ENCODE results near the gene SLX9. TPM values are rescaled to one million over a fixed set of nuclear protein-coding genes. Genes with fewer than 3 reads are reported as not detected.

SLX9 gene
- total and polyA plus RNA-seq, 2 experiments from 2014 or later, result 24.7 to 31.2 TPM

GRCh38 chr21:44970766-44971671 lies 31.2 kb downstream of the SLX9 start:
- Histone ChIP-seq H3K27me3 (no peaks in the 10 kb centered on the region), H3K9me3 (ENCODE audit: low read depth) (no peaks in the 10 kb centered on the region), H3K36me3 (no peaks in the 10 kb centered on the region), H3K27ac (no peak overlapping the region), H3K4me3 (no peak overlapping the region), H3K4me1 (ENCODE audit: low read depth) (peaks cover 10% of the 10 kb centered on the region)
- DNase-seq (ENCODE audit: low read depth in 1 of 2, low spot score in 1 of 2), result no peak
- TF ChIP-seq, protein P1, sequence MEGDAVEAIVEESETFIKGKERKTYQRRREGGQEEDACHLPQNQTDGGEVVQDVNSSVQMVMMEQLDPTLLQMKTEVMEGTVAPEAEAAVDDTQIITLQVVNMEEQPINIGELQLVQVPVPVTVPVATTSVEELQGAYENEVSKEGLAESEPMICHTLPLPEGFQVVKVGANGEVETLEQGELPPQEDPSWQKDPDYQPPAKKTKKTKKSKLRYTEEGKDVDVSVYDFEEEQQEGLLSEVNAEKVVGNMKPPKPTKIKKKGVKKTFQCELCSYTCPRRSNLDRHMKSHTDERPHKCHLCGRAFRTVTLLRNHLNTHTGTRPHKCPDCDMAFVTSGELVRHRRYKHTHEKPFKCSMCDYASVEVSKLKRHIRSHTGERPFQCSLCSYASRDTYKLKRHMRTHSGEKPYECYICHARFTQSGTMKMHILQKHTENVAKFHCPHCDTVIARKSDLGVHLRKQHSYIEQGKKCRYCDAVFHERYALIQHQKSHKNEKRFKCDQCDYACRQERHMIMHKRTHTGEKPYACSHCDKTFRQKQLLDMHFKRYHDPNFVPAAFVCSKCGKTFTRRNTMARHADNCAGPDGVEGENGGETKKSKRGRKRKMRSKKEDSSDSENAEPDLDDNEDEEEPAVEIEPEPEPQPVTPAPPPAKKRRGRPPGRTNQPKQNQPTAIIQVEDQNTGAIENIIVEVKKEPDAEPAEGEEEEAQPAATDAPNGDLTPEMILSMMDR (IDR thresholded peaks at IDR 0.05; ENCODE audit: low read depth, low read length), result no peak

DNA sequence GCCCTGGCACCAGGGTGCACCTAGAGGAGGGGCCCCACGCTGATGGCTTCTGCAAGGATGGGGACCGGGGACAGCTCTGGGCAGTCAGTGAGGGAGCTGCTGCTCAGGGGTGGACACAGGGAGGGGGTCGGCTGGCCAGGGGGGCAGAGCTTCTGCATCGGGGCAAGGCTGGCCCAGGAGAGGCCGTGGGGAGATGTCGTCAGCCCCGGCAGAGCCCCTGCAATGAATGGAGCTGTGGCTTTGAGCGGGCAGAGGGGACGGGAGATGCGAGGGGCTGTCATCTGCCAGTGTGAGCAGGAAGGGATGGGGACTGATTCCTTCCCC lies 31.8 kb downstream of the SLX9 start:
- Histone ChIP-seq H3K36me3 (no peaks in the 10 kb centered on the region), H3K9me3 (ENCODE audit: low read depth) (no peaks in the 10 kb centered on the region), H3K4me3 (no peak overlapping the region), H3K27me3 (no peaks in the 10 kb centered on the region), H3K27ac (no peak overlapping the region), H3K4me1 (ENCODE audit: low read depth) (peaks cover 10% of the 10 kb centered on the region)
- TF ChIP-seq, protein P1 (IDR thresholded peaks at IDR 0.05; ENCODE audit: low read depth, low read length), result no peak
- no peak for DNase-seq (ENCODE audit: low read depth in 1 of 2, low spot score in 1 of 2)

DNA sequence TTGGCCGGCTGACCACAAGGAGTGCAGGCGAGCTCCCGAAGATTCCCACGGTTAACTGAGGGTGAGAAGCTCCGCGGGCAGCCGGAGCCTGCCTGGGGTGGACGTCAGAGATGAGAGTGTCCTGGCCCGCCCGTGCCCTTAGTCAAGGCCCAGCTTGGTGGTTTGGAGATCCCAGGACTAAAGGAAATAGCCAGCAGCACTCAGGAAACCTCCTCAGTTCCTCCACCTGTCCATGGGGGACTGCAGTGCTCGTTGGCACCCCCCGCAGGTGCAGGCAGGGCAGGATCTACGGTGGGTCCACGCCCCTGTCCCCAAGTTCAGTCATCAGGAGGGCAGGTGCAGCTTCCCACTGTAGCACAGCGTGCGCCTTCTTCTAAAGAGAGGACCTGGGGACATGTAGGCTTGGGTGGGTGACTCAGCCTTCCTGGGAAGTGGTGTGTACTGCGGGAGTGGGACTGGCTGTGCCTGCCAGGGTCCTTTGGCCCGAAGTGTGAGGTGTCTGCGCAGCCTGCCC lies 32.5 kb downstream of the SLX9 start:
- Histone ChIP-seq H3K4me3 (no peak overlapping the region), H3K36me3 (no peaks in the 10 kb centered on the region), H3K4me1 (ENCODE audit: low read depth) (peaks cover 10% of the 10 kb centered on the region), H3K9me3 (ENCODE audit: low read depth) (no peaks in the 10 kb centered on the region), H3K27me3 (no peaks in the 10 kb centered on the region), H3K27ac (no peak overlapping the region)
- DNase-seq (ENCODE audit: low read depth in 1 of 2, low spot score in 1 of 2), result no peak
- TF ChIP-seq, protein P1 (IDR thresholded peaks at IDR 0.05; ENCODE audit: low read depth, low read length), result no peak

DNA sequence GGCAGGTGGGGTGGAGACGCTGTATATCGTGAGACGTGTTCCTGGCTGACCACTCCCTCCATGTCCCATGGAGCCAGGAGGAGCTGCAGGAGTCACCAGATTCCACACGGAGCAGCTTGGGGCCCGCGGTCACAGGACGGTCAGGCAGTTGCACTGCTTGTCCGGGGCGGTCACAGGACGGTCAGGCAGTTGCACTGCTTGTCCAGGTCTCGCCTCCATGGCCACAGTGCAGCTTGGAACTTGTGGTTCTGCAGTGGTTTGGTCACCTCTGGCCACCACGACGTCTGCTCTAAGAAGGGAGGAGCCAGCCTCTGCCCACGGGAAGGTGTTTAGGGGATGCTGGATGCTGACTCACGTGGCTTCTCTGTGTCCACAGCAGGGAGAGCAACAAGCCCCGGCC lies 33.0 kb downstream of the SLX9 start:
- Histone ChIP-seq H3K4me3 (no peak overlapping the region), H3K9me3 (ENCODE audit: low read depth) (no peaks in the 10 kb centered on the region), H3K27me3 (no peaks in the 10 kb centered on the region), H3K27ac (no peak overlapping the region), H3K36me3 (no peaks in the 10 kb centered on the region), H3K4me1 (ENCODE audit: low read depth) (peaks cover 10% of the 10 kb centered on the region)
- TF ChIP-seq, protein P1 (IDR thresholded peaks at IDR 0.05; ENCODE audit: low read depth, low read length), result no peak
- DNase-seq (ENCODE audit: low read depth in 1 of 2, low spot score in 1 of 2), result no peak

- no peaks in the 10 kb centered on the region for H3K9me3 ChIP-seq (ENCODE audit: low read depth)
- no peak overlapping the region for H3K27ac ChIP-seq
- no peaks in the 10 kb centered on the region for H3K27me3 ChIP-seq
- DNase-seq (ENCODE audit: low read depth in 1 of 2, low spot score in 1 of 2), result no peak
- H3K36me3 ChIP-seq, result no peaks in the 10 kb centered on the region
- TF ChIP-seq, protein P1 (IDR thresholded peaks at IDR 0.05; ENCODE audit: low read depth, low read length), result no peak
- H3K4me3 ChIP-seq, result no peak overlapping the region
- peaks cover 10% of the 10 kb centered on the region for H3K4me1 ChIP-seq (ENCODE audit: low read depth)
Observed at GRCh38 chr21:44973598-44973997, 33.8 kb downstream of the SLX9 start.

Data from cardiac muscle cell (in vitro differentiated cells and primary cell).